ENCODE data around the gene KRTAP5-10.
"Not testable (repeated sequence)": the region's sequence is repeated elsewhere in the genome, so short reads cannot be mapped to it uniquely, and the experiment has no call there.

DNA sequence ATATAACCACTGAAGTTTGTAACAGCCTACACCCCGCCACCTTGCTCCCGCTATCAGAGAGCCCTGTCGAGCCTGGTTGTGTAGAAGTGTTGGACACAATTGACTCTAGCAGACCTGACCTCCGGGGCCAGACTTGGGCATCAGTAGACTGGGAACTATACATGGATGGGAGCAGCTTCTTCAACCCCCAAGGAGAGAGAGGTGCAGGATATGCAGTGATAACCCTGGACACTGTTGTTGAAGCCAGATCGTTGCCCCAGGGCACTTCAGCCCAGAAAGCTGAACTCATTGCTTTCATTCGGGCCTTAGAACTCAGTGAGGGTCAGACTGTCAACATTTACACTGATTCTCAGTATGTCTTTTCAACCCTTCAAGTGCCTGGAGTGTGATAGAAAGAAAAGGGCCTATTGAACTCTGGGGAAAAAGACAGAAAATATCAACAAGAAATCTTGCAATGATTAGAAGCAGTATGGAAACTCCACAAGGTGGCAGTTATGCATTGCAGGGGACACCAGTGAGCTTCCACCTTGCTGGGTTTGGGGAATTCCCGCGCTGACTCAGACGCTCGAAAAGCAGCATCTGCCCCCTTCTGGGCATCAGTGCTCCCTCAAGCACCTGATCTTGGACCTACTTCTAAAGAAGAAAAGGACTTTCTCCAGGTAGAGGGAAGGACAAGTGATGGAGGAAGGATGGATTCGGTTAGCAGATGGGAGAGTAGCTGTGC is 23.6 kb downstream of the KRTAP5-10 start:
- TF ChIP-seq, protein P1, sequence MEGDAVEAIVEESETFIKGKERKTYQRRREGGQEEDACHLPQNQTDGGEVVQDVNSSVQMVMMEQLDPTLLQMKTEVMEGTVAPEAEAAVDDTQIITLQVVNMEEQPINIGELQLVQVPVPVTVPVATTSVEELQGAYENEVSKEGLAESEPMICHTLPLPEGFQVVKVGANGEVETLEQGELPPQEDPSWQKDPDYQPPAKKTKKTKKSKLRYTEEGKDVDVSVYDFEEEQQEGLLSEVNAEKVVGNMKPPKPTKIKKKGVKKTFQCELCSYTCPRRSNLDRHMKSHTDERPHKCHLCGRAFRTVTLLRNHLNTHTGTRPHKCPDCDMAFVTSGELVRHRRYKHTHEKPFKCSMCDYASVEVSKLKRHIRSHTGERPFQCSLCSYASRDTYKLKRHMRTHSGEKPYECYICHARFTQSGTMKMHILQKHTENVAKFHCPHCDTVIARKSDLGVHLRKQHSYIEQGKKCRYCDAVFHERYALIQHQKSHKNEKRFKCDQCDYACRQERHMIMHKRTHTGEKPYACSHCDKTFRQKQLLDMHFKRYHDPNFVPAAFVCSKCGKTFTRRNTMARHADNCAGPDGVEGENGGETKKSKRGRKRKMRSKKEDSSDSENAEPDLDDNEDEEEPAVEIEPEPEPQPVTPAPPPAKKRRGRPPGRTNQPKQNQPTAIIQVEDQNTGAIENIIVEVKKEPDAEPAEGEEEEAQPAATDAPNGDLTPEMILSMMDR (IDR thresholded peaks at IDR 0.05), result peak; percentile 16; the same call in 1 of the 3 replicates
- not testable (repeated sequence) for TF ChIP-seq POLR2A (IDR thresholded peaks at IDR 0.05; ENCODE audit: low read length)
